Epidermal melanocyte (primary cell): ENCODE data around the gene SERINC5.

Experiments used
- DNase-seq: peaks from one replicate; pipeline ENCODE4 v3.0.0; 2011; ENCODE audit warnings: low spot score; ENCODE audit not compliant: insufficient read length

Gene SERINC5

GRCh38 chr5:80068775-80069174 lies 187.1 kb downstream of the SERINC5 start:
- DNase-seq = no peak

GRCh38 chr5:80068246-80068636 lies 187.6 kb downstream of the SERINC5 start:
- DNase-seq = no peak

GRCh38 chr5:80067531-80068245 lies 188.2 kb downstream of the SERINC5 start:
- DNase-seq = no peak

- DNase-seq = no peak
Observed at GRCh38 chr5:80067016-80067415, 188.8 kb downstream of the SERINC5 start.

- no peak for DNase-seq
Observed at GRCh38 chr5:80064124-80064523, 191.7 kb downstream of the SERINC5 start.
